Left ventricle myocardium inferior (tissue), 1 donor: ENCODE measurements around the gene PHRF1. TPM values are rescaled to one million over a fixed set of nuclear protein-coding genes. Genes with fewer than 3 reads are reported as not detected.

Experiments used
- DNase-seq: peaks from one replicate; pipeline ENCODE4 v3.0.0-alpha.2; 2020
- H3K27ac ChIP-seq: fragments of 200-600 bp; replicated peaks from 2 replicates; pipeline ENCODE4 v1.8.0; 2021
- H3K27me3 ChIP-seq: fragments of 200-600 bp; 2 replicates; pipeline ENCODE4 v1.8.0; 2021; ENCODE audit warnings: low read depth
- H3K36me3 ChIP-seq: fragments of 200-600 bp; 2 replicates; pipeline ENCODE4 v1.8.0; 2021
- H3K4me1 ChIP-seq: fragments of 200-600 bp; 2 replicates; pipeline ENCODE4 v1.8.0; 2021
- H3K4me3 ChIP-seq: fragments of 200-600 bp; 2 replicates; pipeline ENCODE4 v1.8.0; 2021; ENCODE audit warnings: mild to moderate bottlenecking, moderate library complexity
- H3K9me3 ChIP-seq: fragments of 200-600 bp; replicated peaks from 2 replicates; pipeline ENCODE4 v1.8.0; 2021
- intact Hi-C: fragments of 100-400 bp; cut with micrococcal nuclease; formaldehyde crosslinking; loops from one replicate; pipeline ENCODE4 v1.11.0; 2022
- total RNA-seq: library from RNA; stranded (reverse); fragmentation: NEBNext Ultra II Directional; extraction: Animal tissue kit (Norgen Biotek cat#: 25700); gene quantifications from one replicate; pipeline ENCODE4 v1.2.1, GENCODE V29; 2021
- TF ChIP-seq, protein P1 (sequence below): fragments of 200-600 bp; IDR thresholded peaks from 2 replicates; pipeline ENCODE4 v1.8.0; 2021; ENCODE audit warnings: antibody characterized with exemption, mild to moderate bottlenecking, borderline replicate concordance
- donor health status: DM: no; HTN: yes; CAD: no; lungs with severe emphysema.

Gene PHRF1
- total RNA-seq, 1 donor from 2014 or later = 17.7 TPM

DNA sequence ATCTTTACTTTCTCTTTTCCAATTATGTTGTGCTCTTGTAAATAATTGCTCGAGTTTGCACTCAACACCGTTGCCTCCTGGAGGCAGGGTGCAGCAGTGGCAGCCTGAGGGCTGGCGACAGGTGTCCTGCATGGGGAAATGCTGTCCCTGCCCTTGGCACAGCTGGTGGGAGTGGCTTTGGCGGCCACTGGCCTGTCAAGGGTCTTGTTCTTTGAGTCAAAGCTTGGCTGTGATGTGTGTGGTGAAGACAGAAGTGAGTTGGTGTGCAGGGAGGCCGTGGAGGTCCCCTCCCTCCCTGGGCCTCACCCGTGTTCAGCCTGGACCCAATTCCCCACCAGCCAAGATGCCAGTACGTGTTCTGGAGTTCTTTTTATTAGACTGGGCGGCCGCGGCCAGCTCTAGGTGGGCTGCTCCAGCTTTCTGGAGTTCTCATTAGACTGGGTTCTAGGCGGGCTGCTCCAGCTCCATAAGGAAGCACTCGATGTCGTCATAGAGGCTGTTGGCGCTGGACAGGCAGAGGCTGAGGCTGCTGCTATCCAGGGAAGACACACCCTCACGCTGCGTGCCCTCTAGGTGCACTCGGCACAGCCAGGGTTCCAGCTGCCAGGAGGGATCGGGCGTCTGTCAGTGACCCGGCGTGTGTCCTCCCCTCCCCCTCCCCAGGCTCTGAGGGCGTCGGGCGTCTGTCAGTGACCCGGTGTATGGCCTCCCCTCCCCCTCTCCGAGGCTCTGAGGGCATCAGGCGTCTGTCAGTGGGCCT lies 36.1 kb downstream of the PHRF1 start:
- intact Hi-C loops = no loop called here
- TF ChIP-seq, protein P1, sequence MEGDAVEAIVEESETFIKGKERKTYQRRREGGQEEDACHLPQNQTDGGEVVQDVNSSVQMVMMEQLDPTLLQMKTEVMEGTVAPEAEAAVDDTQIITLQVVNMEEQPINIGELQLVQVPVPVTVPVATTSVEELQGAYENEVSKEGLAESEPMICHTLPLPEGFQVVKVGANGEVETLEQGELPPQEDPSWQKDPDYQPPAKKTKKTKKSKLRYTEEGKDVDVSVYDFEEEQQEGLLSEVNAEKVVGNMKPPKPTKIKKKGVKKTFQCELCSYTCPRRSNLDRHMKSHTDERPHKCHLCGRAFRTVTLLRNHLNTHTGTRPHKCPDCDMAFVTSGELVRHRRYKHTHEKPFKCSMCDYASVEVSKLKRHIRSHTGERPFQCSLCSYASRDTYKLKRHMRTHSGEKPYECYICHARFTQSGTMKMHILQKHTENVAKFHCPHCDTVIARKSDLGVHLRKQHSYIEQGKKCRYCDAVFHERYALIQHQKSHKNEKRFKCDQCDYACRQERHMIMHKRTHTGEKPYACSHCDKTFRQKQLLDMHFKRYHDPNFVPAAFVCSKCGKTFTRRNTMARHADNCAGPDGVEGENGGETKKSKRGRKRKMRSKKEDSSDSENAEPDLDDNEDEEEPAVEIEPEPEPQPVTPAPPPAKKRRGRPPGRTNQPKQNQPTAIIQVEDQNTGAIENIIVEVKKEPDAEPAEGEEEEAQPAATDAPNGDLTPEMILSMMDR = no peak
- no peaks in the 10 kb centered on the region for H3K27me3 ChIP-seq
- H3K27ac ChIP-seq = no peak overlapping the region
- H3K4me1 ChIP-seq = peaks cover 62% of the 10 kb centered on the region
- peaks cover 65% of the 10 kb centered on the region for H3K36me3 ChIP-seq
- no peak for DNase-seq
- no peaks in the 10 kb centered on the region for H3K9me3 ChIP-seq
- H3K4me3 ChIP-seq = no peak overlapping the region

DNA sequence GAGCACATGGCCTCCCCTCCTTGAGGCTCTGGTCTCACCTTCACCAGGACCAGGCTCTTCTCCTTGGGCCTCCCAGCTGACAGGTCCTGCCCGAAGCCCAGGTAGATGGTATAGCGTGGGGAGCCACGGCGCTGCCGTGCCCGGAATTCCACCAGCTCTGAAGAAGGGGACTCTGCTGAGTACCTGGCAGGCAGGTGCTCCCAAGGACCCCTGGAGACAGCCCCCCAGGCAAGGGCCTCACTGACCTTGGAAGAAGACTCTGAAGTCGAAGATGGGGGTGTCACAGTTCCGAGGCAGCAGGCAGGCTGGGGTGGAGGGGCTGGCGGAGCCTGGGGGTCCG lies 36.7 kb downstream of the PHRF1 start:
- Histone ChIP-seq H3K4me1 (peaks cover 60% of the 10 kb centered on the region), H3K27me3 (no peaks in the 10 kb centered on the region), H3K9me3 (no peaks in the 10 kb centered on the region), H3K36me3 (peaks cover 60% of the 10 kb centered on the region), H3K27ac (peak overlapping the region; percentile 55), H3K4me3 (no peak overlapping the region)
- DNase-seq = no peak
- intact Hi-C loops = no loop called here
- TF ChIP-seq, protein P1 = no peak

DNA sequence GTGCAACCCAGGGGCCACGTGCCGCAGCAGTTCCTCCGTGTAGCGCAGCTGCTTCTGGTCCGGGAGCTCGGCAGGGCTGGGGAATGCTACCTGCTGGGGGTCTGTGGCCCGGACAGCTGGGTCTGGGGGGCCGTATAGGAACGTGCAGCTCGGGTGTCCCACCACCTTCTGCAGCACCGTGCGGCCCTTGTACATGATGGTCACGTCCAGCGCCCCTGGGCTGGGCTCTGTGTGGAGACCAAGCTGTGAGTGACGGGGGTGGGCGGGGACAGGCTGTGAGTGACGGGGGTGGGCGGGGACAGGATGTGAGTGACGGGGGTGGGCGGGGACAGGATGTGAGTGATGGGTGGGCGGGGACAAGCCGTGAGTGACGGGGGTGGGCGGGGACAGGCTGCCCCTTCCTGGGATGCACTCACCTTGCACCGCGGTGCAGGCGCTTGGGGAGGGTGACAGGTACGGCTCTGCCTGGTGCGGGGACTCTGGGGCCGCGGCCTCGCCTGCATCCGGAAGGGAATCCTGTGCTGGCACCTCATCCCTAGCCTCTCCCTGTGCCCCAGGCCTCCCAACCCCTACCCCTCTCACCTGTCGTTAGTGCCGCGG lies 37.2 kb downstream of the PHRF1 start:
- Histone ChIP-seq H3K36me3 (peaks cover 54% of the 10 kb centered on the region), H3K27ac (peak overlapping the region; percentile 98), H3K4me1 (peaks cover 54% of the 10 kb centered on the region), H3K27me3 (no peaks in the 10 kb centered on the region), H3K4me3 (peak overlapping the region; percentile 87), H3K9me3 (no peaks in the 10 kb centered on the region)
- TF ChIP-seq, protein P1 = no peak
- intact Hi-C loops = no loop called here
- DNase-seq = peak; percentile 70

DNA sequence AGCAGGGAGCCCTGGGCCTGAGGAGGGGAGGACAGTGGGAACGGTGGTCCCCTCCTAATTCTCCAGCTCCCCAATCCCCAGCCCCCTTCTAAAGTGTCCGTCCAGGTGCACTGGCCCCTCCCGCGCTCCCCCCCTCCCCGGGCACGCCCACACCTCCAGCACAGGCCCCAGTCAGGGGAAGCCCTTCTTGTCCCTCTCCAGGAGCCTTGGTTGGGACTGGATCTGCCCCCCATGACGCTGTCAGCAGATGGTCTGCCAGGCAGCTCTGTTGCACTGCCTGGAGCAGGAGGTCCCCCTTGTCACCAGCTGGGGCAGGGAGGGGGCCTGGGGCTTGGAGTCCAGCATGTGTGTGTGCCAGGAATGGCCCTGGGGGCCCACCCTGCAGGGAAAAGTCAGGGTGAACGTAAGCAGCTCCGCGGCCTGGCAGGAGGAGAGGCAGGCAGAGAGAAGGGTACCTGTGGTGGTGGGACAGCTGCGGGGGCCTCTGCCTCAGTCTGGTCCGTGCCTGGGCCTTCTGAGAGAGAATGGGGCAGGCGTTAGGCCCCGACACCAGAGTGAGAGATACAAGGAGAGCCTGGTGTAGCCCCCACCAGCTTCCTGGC lies 37.9 kb downstream of the PHRF1 start:
- intact Hi-C loops = no loop called here
- Histone ChIP-seq H3K9me3 (no peaks in the 10 kb centered on the region), H3K36me3 (peaks cover 48% of the 10 kb centered on the region), H3K27me3 (no peaks in the 10 kb centered on the region), H3K4me3 (peak overlapping the region; percentile 87), H3K27ac (peak overlapping the region; percentile 98), H3K4me1 (peaks cover 48% of the 10 kb centered on the region)
- no peak for DNase-seq
- TF ChIP-seq, protein P1 = no peak

DNA sequence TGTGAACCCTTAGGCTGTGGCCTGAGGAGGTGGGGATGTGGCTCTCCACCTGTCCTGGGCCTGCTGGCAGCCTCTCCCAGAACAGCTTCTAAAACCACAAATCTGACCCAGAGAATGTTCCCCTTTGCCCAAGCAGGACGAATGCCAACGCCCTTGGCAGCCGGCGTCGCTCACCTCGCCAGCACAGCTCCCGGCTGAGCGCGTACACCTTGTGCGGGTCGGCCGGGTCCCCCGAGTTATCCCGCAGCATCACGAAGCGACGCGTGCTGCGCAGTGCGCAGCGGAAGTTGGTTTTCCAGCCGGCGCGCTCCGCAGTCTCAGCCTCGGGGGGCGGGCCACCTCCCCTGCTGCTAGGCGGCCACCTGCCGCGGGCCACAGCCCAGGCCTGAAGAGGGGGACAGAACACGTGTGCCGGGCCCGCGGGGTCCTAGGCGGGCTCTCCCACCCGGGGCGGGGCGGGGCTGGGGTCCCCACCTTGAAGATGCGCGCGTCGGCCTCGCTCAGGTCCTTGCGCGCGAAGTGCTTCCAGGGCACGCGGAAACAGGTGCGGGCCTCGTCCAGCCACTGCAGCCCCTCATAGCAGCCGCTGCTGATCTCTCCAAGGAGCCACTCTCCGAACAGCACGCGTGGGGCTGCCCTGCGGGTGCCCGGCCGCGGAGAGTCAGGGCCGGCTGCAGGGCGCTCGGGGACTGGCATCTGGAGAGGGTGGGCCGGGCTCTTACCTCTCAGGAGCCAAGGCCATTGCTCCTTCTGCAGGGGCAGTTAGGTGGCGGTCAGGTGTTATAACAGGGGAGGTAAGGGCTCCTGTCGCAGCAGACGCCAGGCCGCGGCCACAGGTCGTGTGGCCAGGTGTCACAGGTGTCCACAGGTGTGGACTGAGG lies 38.6 kb downstream of the PHRF1 start:
- Histone ChIP-seq H3K36me3 (peaks cover 41% of the 10 kb centered on the region), H3K4me1 (peaks cover 48% of the 10 kb centered on the region), H3K4me3 (peak overlapping the region; percentile 87), H3K9me3 (no peaks in the 10 kb centered on the region), H3K27ac (peak overlapping the region; percentile 98), H3K27me3 (no peaks in the 10 kb centered on the region)
- intact Hi-C loops = no loop called here
- peak; percentile 52 for DNase-seq
- TF ChIP-seq, protein P1 = no peak
